ENCODE measurements around the gene RNGTT. TPM values are rescaled to one million over a fixed set of nuclear protein-coding genes. Genes with fewer than 3 reads are reported as not detected.

RNGTT gene
- total and polyA plus RNA-seq, 2 experiments from 2014 or later: 7.4 to 15.6 TPM

GRCh38 chr6:88899569-88900316, 63.7 kb downstream of the RNGTT start:
- no peak for DNase-seq (ENCODE audit: low spot score)

GRCh38 chr6:88895911-88896310, 67.5 kb downstream of the RNGTT start:
- Histone ChIP-seq H2AFZ (no peak overlapping the region), H3K36me3 (replicated peaks; ENCODE audit: insufficient read depth, low read depth) (no peaks in the 10 kb centered on the region), H3K9me3 (ENCODE audit: low read depth) (no peaks in the 10 kb centered on the region), H3K9me2 (replicated peaks; ENCODE audit: insufficient read depth) (no peaks in the 10 kb centered on the region), H3K79me2 (no peaks in the 10 kb centered on the region), H3K4me1 (ENCODE audit: insufficient read depth) (no peaks in the 10 kb centered on the region), H3K27ac (no peak overlapping the region), H4K20me1 (ENCODE audit: insufficient read depth, poor library complexity, severe bottlenecking) (no peaks in the 10 kb centered on the region), H3K4me3 (no peak overlapping the region), H3K27me3 (no peaks in the 10 kb centered on the region), H3K4me2 (no peak overlapping the region)
- no peak for TF ChIP-seq EZH2 (IDR thresholded peaks at IDR 0.05; ENCODE audit: borderline replicate concordance)
- no peak for TF ChIP-seq CTCF (IDR thresholded peaks at IDR 0.05; ENCODE audit: poor library complexity)
- no peak for TF ChIP-seq EZH2phosphoT487 (IDR thresholded peaks at IDR 0.05; ENCODE audit: low read depth, severe bottlenecking, unreplicated experiment)
- WGBS (ENCODE audit: low lambda C conversion rate, missing lambda C conversion rate): 84% methylated on average over 2 of the region's 2 CpGs
- no peak for DNase-seq (ENCODE audit: low spot score)

More at GRCh38 chr6:88899569-88900316, 63.7 kb downstream of the RNGTT start:
- no peaks in the 10 kb centered on the region for H3K27me3 ChIP-seq
- H3K79me2 ChIP-seq: no peaks in the 10 kb centered on the region
- no peaks in the 10 kb centered on the region for H3K9me2 ChIP-seq (replicated peaks; ENCODE audit: insufficient read depth)
- TF ChIP-seq EZH2 (IDR thresholded peaks at IDR 0.05; ENCODE audit: borderline replicate concordance) (no peak), EZH2phosphoT487 (IDR thresholded peaks at IDR 0.05; ENCODE audit: low read depth, severe bottlenecking, unreplicated experiment) (no peak), CTCF (IDR thresholded peaks at IDR 0.05; ENCODE audit: poor library complexity) (no peak)
- H3K4me1 ChIP-seq (ENCODE audit: insufficient read depth): no peaks in the 10 kb centered on the region
- H3K27ac ChIP-seq: no peak overlapping the region
- H3K9me3 ChIP-seq (ENCODE audit: low read depth): no peaks in the 10 kb centered on the region
- no peak overlapping the region for H3K4me3 ChIP-seq
- H2AFZ ChIP-seq: no peak overlapping the region
- H4K20me1 ChIP-seq (ENCODE audit: insufficient read depth, poor library complexity, severe bottlenecking): no peaks in the 10 kb centered on the region
- no peak overlapping the region for H3K4me2 ChIP-seq
- 99% methylated on average over 2 of the region's 2 CpGs for WGBS (ENCODE audit: low lambda C conversion rate, missing lambda C conversion rate)
- H3K36me3 ChIP-seq (replicated peaks; ENCODE audit: insufficient read depth, low read depth): no peaks in the 10 kb centered on the region

- H3K9me2 ChIP-seq (replicated peaks; ENCODE audit: insufficient read depth): no peaks in the 10 kb centered on the region
- no peaks in the 10 kb centered on the region for H4K20me1 ChIP-seq (ENCODE audit: insufficient read depth, poor library complexity, severe bottlenecking)
- no peak overlapping the region for H3K4me2 ChIP-seq
- H3K4me3 ChIP-seq: no peak overlapping the region
- no peak overlapping the region for H3K27ac ChIP-seq
- H2AFZ ChIP-seq: no peak overlapping the region
- H3K27me3 ChIP-seq: no peaks in the 10 kb centered on the region
- DNase-seq (ENCODE audit: low spot score): no peak
- no peaks in the 10 kb centered on the region for H3K36me3 ChIP-seq (replicated peaks; ENCODE audit: insufficient read depth, low read depth)
- no peak for TF ChIP-seq EZH2 (IDR thresholded peaks at IDR 0.05; ENCODE audit: borderline replicate concordance)
- TF ChIP-seq CTCF (IDR thresholded peaks at IDR 0.05; ENCODE audit: poor library complexity): no peak
- no peak for TF ChIP-seq EZH2phosphoT487 (IDR thresholded peaks at IDR 0.05; ENCODE audit: low read depth, severe bottlenecking, unreplicated experiment)
- WGBS (ENCODE audit: low lambda C conversion rate, missing lambda C conversion rate): 88% methylated on average over 5 of the region's 5 CpGs
- H3K4me1 ChIP-seq (ENCODE audit: insufficient read depth): no peaks in the 10 kb centered on the region
- no peaks in the 10 kb centered on the region for H3K79me2 ChIP-seq
- no peaks in the 10 kb centered on the region for H3K9me3 ChIP-seq (ENCODE audit: low read depth)
Observed at GRCh38 chr6:88890860-88891845, 72.3 kb downstream of the RNGTT start.

Measured in hepatocyte (in vitro differentiated cells).